Left cardiac atrium (tissue), 4 donors: ENCODE results near the gene CDH5. TPM values are rescaled to one million over a fixed set of nuclear protein-coding genes. Genes with fewer than 3 reads are reported as not detected.
"Not testable (repeated sequence)": the region's sequence is repeated elsewhere in the genome, so short reads cannot be mapped to it uniquely, and the experiment has no call there.

Source experiments
- ATAC-seq, 2 donors: fragments of 200-7000 bp; cut with Tn5 transposase; one replicate each; pipeline ENCODE4 v1.9.1; 2020; ENCODE audit warnings: mild to moderate bottlenecking in 2 of 2, moderate library complexity in 2 of 2
- DNase-seq: peaks from one replicate; pipeline ENCODE4 v3.0.0-alpha.2; 2020
- intact Hi-C, 2 donors: fragments of 100-400 bp; cut with DNase I; formaldehyde crosslinking; loops; one replicate each; pipeline versions ENCODE4 v1.14.1 to v1.15.1; 2022 to 2023
- total RNA-seq, 2 donors: library from RNA; stranded (reverse); fragmentation: NEBNext Ultra II Directional; extraction: Animal tissue kit (Norgen Biotek cat#: 25700); gene quantifications; one replicate each; pipeline ENCODE4 v1.2.1, GENCODE V29; 2021
- donor health status: DM: no; HTN: yes; CAD: no.
- donor health status: DM: no; HTN: yes; CAD: no; lungs with severe emphysema.
- donor health status: DM: yes; HTN: yes; CAD: no.
- donor health status: Dilated cardiomyopathy.

The CDH5 gene
- total RNA-seq, 2 donors from 2014 or later: 40.3 to 80.0 TPM

GRCh38 chr16:66441586-66442375 is 75.3 kb downstream of the CDH5 start:
- DNase-seq (no peak), ATAC-seq (no peak)
- intact Hi-C loops: no loop called here

- intact Hi-C loops: no loop called here
- ATAC-seq (no peak), DNase-seq (no peak)
Observed at GRCh38 chr16:66442502-66443268, 76.2 kb downstream of the CDH5 start.

DNA sequence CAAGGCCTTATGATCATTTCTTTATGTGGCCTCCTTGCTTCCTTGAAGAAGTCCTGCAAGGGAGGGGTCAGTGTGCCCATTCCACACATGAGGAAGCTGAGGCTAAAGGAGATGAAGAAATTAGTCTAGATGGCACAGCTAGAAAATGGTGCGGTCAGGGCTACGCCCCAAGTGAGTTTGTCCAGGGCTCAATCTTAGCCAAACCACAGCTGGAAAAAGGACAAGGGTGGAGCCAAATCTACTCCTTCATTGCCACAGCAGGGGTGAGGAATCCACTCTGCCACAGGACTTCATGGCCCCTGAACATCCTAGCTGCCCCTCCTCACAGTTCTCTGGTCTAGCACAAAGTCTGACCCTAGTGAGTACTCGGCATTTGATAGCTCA is 76.8 kb downstream of the CDH5 start:
- intact Hi-C loops: no loop called here
- no peak for DNase-seq
- no peak for ATAC-seq

DNA sequence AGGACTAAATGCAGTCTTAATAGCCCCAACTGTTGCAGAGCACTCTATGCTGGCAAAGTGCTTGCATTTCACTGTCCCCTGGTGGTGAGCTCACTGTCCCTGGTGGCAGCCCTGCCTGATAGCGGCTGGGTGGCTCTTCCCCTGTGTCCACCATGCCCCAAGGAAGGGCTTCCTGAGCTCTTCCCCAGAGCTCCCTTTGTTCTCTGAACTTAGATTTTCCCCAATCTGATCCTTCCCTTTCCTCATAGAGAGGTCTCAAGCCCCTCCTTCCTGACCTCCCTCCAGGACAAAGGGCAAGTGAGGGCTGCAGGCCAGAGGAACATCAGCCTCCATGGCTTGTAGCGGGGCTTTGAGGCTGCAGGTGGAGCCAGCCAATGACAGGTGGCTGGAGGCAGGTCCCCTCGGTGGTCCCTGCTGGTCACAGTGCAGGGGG is 77.6 kb downstream of the CDH5 start:
- DNase-seq: no peak
- intact Hi-C loops: no loop called here
- no peak for ATAC-seq

- DNase-seq (no peak), ATAC-seq (no peak)
- intact Hi-C loops: no loop called here
Observed at GRCh38 chr16:66446737-66447136, 80.2 kb downstream of the CDH5 start.

- DNase-seq (no peak), ATAC-seq (no peak)
- intact Hi-C loops: no loop called here
Observed at GRCh38 chr16:66447491-66447890, 81.0 kb downstream of the CDH5 start.

DNA sequence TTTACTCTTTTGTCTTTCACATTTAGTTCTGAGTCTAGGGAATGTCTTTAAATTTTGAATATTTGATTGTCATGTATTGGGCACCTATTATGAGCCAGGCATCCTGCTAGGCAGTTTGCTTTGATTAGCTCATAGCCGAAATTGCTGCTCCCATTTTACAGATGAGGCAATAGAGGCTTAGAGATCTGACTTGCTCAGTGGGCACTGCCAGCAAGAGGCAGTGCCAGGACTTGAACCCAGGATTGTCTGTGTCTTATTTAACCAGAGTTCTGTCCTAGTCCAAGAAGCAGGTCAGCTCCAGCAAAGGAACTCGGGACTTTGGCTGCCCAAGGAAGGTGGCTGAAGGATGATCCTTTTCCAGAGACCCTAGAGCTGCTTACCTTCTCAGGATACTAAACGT is 85.1 kb downstream of the CDH5 start:
- DNase-seq (no peak), ATAC-seq (no peak)
- intact Hi-C loops: no loop called here

GRCh38 chr16:66453230-66453629 is 86.7 kb downstream of the CDH5 start:
- intact Hi-C loops, DNase-seq, ATAC-seq: not testable (repeated sequence)

Other genes with a start within 250 kb of the CDH5 start
- gene BEAN1, start 60.6 kb downstream of the CDH5 start, total RNA-seq: 1 to 10 TPM; 1.2 to 1.6 TPM
- gene TK2, start 183.4 kb downstream of the CDH5 start, total RNA-seq: 10 to 100 TPM; 22.3 to 28.2 TPM
- gene CKLF, start 185.9 kb downstream of the CDH5 start, total RNA-seq: 10 to 100 TPM; 15.8 to 22.5 TPM
- gene CMTM1, start 199.7 kb downstream of the CDH5 start, total RNA-seq: 1 to 10 TPM; 1.3 to 3.0 TPM
- gene CMTM2, start 212.8 kb downstream of the CDH5 start, total RNA-seq: under 1 TPM in 1 of 2 donors, not detected in 1; 0.62 TPM
- gene CMTM3, start 238.0 kb downstream of the CDH5 start, total RNA-seq: 10 to 100 TPM; 18.1 to 18.9 TPM